ENCODE measurements around the gene CCNJL.
A peak's percentile ranks its signal among the peaks of the same experiment; 100 is the strongest.
"Not testable (repeated sequence)": the region's sequence is repeated elsewhere in the genome, so short reads cannot be mapped to it uniquely, and the experiment has no call there.

The CCNJL gene

DNA sequence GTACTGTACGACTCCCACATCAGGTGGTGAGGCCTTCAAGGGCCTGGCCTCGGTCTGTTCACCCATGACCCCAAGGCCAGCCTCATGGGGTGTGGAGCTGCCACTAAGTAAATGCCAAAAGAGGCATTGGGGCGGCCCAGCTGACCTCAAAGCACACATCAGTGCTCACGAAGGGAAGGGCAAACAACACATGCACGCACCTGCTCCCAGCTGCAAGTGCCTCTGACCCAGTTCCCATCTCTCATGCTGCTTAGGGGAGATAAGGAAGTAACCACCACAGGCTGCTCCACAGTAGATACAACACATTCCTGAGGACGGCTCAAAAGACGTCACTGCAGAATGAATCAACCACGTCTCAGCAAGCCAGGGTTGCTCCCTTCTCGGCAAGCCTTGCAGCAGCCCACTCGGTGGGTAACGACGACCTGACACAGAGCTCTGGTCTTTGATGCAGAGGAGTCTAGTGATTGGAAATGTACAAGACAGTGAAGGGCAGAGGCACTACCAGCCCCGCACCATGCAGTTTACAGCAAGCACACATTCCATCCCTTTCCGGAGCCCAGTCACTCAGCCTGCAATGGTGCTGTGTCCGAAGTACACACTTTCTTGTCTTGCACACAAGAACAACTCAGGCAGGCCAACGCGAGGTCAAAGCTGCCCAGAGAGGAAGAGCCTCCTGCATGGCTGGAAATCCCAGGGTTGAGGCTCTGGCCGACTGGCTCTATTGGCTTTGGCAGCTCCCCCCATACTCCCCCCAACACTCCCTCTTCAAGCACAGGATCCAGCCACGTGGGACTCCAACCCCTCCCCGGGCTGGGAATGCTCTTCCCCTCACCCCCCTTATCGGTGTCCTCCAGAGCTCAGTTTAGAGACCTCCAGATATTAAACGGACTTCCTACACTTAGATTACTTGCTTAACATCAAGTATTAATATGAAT, 51.2 kb downstream of the CCNJL start:
- DNase-seq (ENCODE audit: low spot score), result peak; percentile 93

DNA sequence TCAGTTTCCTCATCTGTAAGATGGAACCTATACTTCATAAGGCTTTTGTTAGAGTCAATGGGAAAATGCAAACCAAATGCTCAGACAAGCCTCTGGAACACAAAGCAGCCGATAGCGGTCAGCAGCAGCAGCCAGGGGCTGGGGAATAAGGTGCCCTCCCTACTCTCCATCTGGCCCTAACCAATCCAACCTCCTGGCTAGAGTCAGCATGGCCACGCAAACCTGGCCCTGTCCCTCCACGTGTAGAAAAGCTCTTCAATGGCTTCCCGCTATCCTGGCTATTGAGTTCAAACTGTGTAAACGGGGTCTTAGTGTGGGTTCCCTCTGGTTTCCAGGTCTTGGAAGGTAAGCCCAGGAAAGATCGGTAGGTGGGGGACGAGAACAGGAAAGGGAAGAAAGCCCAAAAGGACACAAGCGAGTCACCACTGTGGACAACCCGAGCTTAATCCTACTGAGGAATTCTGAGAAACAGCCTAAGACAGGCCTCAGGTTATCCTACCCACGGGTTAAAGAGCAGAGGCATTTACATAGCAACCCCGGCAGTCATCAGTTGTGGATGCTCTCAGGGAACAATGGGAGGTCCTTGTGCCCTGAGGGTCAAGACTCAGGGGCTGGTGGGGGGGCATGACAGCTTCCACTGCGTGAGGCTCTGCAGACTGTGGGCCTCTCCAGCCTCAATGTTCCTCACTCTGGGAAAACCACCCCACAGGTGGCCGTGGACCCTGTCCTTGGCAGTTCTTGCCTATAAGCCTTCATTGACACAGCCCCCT, 52.2 kb downstream of the CCNJL start:
- DNase-seq (ENCODE audit: low spot score), result peak; percentile 30

DNA sequence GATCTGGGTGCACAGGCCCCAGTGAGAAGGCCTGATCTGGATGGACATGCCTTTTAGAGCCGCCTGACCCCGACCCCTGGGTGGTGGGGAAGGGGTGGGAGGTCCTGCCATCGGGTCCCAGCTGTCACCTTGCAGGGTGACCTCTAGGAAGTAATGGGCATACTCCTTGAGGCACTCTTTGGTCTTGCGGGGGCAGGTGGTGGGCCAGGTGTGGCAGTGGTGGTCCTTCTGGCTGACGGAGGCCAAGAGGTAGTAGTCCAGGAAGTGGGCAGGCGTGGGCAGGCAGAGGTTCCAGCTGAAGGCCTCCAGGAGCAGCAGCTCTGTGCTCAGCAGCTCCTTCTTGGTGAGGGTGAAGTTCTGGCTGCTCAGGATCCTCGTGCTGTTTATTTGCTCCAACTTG, 53.0 kb downstream of the CCNJL start:
- DNase-seq (ENCODE audit: low spot score), result no peak

DNA sequence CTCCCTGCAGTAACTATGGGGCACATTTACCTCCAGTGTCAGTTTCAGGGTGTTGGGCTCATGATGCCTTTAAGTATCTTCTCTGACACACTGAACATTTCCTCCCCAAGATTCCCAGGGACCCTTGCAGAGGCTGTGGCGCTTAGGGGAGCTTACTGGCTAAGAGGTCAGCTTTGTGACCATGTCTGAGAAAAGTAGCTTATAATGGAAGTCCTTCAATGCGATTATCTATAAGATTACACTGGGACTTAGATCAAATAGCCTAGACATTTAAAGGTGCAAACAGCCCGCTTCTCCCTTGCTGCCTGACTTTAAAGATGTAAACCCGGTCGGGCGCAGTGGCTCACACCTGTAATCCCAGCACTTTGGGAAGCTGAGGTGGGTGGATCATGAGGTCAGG, 57.7 kb downstream of the CCNJL start:
- no peak for DNase-seq (ENCODE audit: low spot score)

DNA sequence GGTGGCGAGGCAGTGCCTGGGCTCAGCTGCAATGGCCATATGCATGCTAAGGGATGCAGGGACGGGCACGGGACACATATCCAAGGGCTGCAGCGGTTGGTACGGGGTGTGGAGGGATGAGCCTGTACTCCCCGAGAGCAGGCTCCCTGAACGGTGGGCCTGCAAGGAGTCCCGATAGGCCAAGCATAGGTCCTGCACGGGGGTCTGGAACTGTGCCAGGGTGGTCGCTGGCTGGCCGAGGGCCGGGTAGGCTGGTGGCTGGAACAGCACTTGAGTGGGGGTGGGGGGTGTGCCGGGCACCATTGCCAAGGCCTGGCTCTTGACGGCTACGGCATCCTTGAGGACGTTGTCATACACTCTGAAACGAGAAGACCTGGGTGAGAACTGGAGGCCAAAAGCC, 58.9 kb downstream of the CCNJL start:
- no peak for DNase-seq (ENCODE audit: low spot score)

DNA sequence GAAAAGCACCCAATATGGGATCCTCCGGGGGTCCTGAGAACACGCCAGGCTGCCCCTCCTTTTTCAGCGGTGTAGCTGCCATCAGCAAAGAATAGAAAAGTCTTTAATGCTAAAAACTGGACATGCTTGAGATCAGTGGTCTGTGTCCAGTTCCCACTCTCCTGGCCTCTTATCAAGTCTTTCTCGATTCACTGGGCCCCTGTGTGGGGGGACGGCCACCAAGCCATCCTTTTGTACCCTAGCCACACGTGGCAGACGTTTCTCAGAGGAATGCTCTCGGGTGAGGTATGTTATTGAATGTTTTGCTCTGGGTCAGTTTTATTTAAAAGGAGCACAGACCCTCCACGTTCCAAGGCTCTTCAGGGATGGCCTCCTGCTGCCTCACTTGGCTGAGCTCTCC, 59.4 kb downstream of the CCNJL start:
- no peak for DNase-seq (ENCODE audit: low spot score)

DNA sequence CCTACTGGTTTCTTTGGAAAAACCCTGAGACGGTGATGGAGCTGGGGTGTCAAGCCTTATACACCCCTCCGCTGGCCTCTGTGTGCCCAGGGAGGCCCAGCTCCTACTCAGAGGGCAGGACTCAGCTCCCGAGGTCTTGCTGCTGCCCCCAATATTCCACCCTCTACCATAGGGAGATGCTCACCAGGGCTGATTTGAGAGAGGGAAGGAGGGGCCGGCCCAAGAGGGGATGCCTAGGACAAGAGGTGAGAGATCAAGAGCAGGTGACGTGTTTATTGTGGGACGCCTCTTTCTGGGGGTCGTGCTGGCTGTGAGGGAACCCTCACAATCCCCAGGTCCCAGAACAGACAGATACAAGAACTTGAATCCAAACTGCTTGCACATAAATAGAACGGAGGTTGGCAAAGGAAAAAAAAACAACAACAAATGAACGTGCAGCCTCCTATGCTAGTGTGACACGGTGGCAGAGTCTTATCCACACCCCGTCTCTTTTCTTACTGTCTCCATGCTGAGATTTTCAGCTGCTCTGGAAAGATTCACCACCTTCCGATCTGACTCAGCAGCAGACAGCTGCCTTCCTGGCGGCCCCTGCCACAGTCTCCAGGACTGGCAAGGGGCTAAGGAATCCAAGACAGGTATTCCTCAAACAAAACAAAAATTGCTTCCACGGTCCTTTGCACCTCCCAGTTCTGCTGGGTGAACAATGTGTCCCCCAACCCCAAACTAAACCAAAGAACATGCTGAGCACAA, 60.8 kb downstream of the CCNJL start:
- DNase-seq (ENCODE audit: low spot score), result no peak

DNA sequence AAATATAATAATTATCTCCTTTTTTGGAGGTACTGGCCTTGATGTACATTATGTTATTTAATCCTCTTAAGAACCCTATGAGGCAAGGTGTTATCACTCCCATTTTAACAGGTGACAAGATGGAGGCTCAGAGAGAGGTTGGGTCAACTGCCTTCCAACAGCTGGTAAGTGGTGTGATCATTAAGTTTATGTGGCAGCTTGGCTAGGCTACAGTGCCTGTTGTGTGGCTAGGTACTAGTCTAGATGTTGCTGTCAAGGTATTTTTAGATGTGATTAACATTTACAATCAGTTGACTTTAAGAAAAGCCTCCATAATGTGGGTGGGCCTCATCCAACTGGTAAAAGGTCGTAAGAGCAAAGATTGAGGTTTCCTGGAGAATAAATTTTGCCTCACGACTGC, 61.5 kb downstream of the CCNJL start:
- DNase-seq (ENCODE audit: low spot score), result no peak

DNA sequence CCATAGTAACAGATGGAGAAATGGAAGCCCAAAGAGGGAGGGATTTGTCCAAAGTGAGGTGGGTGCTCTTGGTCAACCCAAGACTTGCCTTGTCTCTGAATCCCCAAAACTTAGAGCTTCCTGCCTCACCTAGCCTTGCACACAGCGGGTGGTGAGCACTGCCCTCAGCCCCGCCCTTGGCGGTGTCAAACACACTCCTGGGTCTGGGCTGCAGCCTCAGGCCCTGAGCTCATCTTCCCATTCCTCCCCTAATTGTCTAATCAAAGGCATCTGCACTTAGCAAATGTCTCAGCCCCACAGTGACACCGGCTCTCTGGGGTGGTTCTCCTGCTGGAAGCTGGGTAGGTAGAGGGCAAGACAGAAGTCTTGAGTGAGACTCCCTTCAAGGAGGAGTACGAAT, 62.1 kb downstream of the CCNJL start:
- DNase-seq (ENCODE audit: low spot score), result no peak

DNA sequence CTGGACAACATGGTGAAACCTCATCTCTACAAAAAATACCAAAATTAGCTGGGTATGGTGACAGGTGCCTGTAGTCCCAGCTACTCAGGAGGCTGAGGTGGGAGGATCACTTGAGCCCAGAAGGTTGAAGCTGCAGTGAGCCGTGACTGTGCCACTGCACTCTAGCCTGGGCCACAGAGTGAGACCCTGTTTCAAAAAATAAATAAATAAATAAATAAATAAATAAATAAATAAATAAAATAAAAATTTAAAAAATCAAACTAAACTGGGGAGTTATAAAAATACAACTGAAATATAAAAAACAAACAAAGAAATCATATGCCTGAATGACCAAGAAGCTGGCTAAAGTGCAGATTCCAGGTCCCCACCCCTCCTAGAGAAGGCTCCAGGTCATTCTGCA, 62.8 kb downstream of the CCNJL start:
- DNase-seq (ENCODE audit: low spot score), result not testable (repeated sequence)

DNA sequence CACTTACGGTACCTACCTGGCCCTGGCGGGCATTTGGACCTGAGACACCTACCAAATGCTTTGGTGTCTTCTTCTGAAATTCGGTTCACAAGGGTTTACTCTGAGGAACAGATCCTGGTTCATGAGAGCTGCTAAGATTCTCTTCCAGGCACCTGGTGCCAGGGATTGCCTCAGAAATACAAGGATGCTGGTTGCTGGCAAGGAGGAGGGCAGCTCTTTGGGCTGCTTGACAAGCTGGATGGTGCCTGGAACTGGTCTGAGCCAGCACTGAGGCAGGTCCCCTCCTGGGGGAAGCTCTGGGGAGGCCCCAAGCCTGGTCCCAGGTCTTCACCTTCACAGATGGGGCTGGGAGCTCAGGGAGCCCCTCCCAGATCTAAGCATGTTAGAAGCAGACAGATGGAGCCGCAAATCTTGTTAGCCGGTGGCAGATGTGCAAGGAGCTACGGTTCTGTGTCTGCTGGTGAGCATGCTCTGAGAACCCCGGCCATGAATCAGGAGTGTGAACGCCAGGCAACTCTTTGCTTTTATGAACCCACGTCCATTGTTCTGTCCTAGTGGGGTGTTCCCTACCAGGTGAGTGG, 66.8 kb downstream of the CCNJL start:
- no peak for DNase-seq (ENCODE audit: low spot score)

DNA sequence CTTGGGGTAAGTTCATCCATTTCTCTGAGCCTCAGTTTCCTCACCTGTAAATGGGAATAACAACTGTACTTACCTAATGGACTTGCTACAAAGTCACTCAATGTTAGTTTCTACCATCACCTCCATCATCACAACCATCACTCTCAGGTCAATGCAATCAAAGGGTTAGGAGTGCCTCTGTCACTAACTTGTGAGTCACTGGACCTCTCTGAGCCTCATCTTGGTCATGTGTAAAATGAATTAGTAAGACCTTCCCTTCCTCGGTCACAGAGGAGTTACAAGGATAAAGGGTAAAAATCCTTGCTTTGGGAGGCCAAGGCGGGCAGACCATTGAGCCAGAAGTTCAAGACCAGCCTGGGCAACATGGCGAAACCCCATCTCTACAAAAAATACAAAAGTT, 70.2 kb downstream of the CCNJL start:
- DNase-seq (ENCODE audit: low spot score), result no peak

DNA sequence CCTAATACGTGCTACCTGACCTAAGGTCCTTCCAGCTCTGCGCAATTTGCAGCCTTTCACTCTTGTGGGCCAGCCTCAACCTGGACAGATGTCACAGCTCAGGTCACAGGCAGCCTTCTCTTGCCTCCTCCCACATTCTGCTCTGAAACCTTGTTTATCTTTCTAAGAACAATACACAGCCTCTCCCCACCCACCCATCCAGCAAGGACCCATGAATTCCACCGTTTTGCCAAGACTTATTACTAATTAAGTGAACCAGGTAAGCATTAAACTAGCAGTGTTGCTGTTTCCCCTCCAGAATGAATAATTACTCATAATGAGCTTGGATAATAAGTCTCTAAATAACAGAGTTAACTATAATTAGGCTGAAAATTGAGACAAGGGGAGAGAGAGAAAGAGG, 72.0 kb downstream of the CCNJL start:
- no peak for DNase-seq (ENCODE audit: low spot score)

DNA sequence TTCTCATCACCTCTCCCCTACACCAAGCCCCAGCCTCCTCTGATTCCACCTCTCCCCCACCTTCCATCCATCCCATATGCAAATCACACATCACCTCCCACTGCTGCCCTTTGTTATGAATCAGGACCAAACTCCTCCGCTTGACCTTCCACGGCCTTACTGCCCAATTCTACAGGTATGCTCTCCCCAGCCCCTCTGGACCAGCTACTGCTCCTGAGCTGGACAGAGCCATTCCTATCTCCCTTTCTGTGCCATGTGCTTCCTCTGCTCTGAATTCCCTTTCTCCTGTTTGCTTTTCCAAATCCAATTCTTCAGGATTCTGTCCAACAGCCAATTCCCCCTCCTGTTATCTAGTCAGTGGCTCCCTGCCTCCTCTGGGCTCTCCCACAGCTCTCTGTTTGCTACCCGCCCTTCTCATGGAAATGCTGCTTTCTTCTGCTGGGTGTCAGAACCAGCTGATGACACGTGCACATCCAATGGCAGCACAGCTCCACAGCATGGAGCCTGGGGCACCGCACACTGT, 74.7 kb downstream of the CCNJL start:
- DNase-seq (ENCODE audit: low spot score), result no peak

DNA sequence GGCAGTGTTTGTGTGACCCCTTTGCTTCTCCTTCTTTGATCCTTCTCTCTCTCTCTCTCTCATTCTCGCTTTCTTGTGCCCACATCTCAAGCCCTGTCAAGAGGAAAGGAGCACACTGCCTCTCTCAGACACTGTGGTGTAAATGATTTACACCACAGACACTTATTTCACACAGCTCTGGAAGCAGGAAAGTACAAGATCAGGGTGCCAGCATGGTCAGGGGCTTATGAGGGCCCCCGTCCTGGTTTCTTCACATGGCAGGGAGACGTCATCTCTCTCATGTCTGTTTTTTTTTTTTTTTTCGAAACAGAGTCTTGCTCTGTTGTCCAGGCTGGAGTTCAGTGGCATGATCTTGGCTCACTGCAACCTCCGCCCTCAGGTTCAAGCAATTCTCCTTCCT, 76.6 kb downstream of the CCNJL start:
- DNase-seq (ENCODE audit: low spot score), result no peak

DNA sequence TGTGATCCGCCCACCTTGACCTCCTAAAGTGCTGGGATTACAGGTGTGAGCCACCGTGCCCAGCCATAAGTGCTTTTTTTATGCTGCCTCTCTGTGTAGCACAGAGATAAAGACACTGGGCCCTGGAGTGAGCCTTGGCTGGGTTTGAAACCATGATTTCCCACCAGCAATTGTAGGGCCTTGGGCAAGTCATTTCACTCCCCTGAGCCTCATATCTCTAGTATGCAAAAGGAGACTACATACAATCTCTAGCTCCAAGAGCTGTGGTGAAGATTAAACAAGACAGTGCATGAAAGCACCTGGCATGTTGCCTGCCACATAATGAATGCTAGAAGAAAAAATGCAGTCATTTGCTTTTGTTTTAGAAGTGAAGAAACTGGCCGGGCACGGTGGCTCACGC, 79.1 kb downstream of the CCNJL start:
- peak; percentile 43 for DNase-seq (ENCODE audit: low spot score)

DNA sequence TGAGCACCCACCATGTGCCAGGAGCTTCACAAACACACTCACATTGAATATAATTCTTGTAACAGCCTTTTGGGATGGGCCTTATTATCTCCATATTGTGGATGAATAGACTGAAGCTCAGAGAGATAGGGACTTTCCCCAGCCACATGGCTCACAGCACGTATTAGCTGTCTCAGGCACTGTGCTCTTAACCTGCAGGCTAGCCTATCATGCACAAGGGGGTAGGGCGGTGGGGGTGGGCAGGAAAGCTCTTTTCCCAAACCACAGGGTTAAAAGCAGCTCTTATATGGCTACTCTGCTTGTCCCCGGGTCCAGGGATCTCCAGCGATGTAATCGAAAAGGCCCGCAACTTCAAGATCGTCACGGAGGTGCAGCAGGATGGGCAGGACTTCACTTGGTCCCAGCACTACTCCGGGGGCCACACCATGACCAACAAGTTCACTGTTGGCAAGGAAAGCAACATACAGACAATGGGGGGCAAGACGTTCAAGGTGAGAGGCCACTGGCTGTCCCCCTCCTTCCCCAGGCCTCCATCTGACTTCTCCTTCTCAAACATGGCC, 80.5 kb downstream of the CCNJL start:
- no peak for DNase-seq (ENCODE audit: low spot score)

DNA sequence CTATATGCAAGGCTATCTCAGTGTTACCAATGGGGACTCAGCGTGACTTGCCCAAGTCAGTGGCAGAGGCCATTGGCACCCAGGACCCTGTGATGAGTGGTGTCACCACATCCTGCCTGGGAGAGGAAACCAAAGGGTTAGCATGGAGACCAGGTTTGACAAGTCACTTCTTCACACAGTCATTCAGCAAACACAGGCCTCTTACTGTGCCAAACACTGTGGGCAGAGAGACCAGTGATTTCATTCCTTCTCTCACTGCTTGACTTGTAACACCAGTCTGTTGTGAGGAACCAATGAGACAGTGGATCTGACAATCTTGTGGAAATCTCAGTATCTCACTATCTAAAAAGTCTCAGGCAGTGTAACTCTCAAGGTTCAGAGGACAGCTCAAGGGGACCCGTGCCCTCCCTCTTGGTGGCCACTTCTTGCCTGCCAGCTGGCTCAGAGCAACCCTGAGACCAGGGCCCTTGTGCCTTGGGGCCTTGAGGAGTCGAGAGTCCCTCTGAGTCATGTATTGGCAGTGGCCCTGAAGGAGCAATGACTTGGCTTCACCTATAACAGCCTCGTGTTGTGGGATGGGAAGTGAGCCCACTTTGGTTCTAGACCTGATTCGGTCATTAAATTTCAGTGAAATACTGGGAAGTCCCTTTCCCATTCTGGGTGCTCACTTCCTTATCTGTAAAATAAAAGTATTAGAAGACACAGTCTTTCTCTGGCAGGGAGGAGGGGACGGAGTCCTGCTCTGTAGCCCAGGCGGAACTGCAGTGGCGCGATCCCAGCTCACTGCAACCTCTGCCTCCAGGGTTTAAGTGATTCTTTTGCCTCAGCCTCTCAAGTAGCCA, 81.5 kb downstream of the CCNJL start:
- DNase-seq (ENCODE audit: low spot score), result no peak

DNA sequence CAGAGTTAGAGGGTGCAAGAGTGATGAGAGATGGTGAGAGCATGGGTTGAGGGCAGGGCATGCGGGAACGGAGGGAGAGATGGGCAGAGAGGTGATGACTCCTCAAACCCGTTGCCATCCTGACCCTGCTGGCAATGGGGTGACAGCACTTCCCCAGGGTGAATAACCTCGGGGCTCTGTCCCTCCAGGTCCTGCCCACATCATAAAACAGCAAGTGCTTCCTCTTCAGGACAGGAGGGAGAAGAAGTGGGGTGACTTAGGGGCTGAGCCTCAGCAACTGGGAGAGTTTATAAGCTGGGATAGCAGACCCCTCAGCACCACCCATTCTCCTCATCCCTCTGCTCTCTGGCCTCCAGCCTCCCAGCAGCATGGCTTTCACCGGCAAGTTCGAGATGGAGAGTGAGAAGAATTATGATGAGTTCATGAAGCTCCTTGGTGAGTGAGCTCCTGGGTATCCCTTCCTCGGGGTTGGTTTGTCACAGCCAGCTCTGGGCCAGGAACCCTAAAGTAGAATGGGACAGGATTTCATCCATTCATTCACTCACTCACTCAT, 83.1 kb downstream of the CCNJL start, which contains the start of gene FABP6:
FABP6 (plus strand) TSS at position 317 of the 553 bp plus-strand sequence; CDS start at position 369, 52 bp downstream.
- DNase-seq (ENCODE audit: low spot score), result no peak

DNA sequence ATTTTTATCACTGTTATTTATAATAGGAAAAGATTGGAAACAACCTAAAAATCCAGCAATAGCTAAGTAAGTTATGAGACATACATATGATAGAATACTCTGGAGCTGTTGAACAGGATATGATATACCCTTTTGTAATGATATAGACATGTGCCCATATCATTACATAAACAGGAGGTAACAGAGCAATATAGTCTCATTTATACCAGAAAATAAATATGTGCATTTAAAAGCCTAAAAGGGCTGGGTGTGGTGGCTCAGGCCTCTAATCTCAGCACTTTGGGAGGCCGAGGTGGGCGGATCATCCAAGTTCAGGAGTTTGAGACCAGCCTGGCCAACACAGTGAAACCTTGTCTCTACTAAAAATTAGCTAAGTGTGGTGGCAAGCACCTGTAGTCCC, 85.4 kb downstream of the CCNJL start:
- DNase-seq (ENCODE audit: low spot score), result no peak
